Suprapubic skin (tissue), 4 donors: ENCODE results near the gene ABLIM2. TPM values are rescaled to one million over a fixed set of nuclear protein-coding genes. Genes with fewer than 3 reads are reported as not detected.

Experiments used
- DNase-seq, 2 donors: peaks; one replicate each; pipeline ENCODE4 v3.0.0-alpha.2; 2019; ENCODE audit warnings: low spot score in 2 of 2
- H3K27ac ChIP-seq: fragments of 200-600 bp; sonication (generic); one replicate; pipeline ENCODE4 v1.5.1; 2019
- H3K27me3 ChIP-seq: fragments of 200-600 bp; sonication (generic); one replicate; pipeline ENCODE4 v1.5.1; 2019
- H3K36me3 ChIP-seq: fragments of 200-600 bp; sonication (generic); one replicate; pipeline ENCODE4 v1.5.1; 2019
- H3K4me1 ChIP-seq: fragments of 200-600 bp; sonication (generic); one replicate; pipeline ENCODE4 v1.5.1; 2019
- H3K4me3 ChIP-seq: fragments of 200-600 bp; sonication (generic); one replicate; pipeline ENCODE4 v1.5.1; 2019; ENCODE audit warnings: mild to moderate bottlenecking
- H3K9me3 ChIP-seq: fragments of 200-600 bp; sonication (generic); one replicate; pipeline ENCODE4 v1.5.1; 2019
- EP300 ChIP-seq: sonication (generic); formaldehyde crosslinking; IDR thresholded peaks from one replicate; pipeline ENCODE4 v1.6.1; 2017; ENCODE audit warnings: antibody characterized with exemption
- POLR2A ChIP-seq, 2 donors: fragments of 450-650 bp; IDR thresholded peaks; one replicate each; pipeline ENCODE4 v1.6.1; 2017; ENCODE audit warnings: antibody characterized with exemption in 2 of 2, mild to moderate bottlenecking in 2 of 2, moderate library complexity in 2 of 2
- POLR2AphosphoS5 ChIP-seq, 3 donors: sonication (generic); formaldehyde crosslinking; IDR thresholded peaks; one replicate each; pipeline ENCODE4 v1.6.1; 2017; ENCODE audit warnings: antibody characterized with exemption in 3 of 3
- WGBS: methylation state at CpG from one replicate; pipeline ENCODE4 v1.1.5; 2018; 5-methylcytosine and 5-hydroxymethylcytosine counted together
- total RNA-seq, 4 donors: library from RNA; depleted of rRNA; stranded (reverse); fragments of >200 nt; gene quantifications; one replicate each; pipeline ENCODE4 v1.1.0, GENCODE V29; 2016
- TF ChIP-seq, protein P1 (sequence below), 2 donors: fragments of 200-600 bp in 1 of 2; fragments of 450-650 bp in 1 of 2; sonication (generic) in 1 of 2; IDR thresholded peaks; one replicate each; pipeline ENCODE4 v1.5.1; 2016 to 2019; ENCODE audit warnings: antibody characterized with exemption in 2 of 2, mild to moderate bottlenecking in 1 of 2, moderate library complexity in 1 of 2

Gene ABLIM2
- total RNA-seq, 4 donors from 2014 or later, result 11.2 to 16.9 (median 13.3) TPM

DNA sequence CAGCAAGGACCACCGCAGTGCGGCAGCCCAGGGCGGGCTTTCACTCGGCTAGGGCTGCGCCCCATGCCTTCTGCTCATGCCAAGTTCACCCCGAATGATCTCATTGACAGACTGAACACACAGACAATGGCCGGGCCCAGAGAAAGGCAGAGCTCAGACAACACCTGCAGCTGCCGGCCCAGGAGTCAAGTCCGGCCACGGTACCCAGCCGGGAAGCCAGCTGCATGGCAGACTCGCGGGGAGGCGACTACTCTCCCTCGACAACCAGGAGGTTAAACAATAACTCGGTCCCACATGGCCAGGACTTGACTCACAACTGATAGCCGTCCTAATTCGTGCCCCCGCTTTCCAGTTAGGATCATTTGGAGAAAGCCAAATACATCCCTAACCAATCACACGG lies 50.4 kb downstream of the ABLIM2 start:
- Histone ChIP-seq H3K4me1 (no peaks in the 10 kb centered on the region), H3K9me3 (no peaks in the 10 kb centered on the region), H3K4me3 (no peak overlapping the region), H3K27me3 (peaks cover 26% of the 10 kb centered on the region), H3K27ac (no peak overlapping the region), H3K36me3 (no peaks in the 10 kb centered on the region)
- TF ChIP-seq POLR2AphosphoS5 (IDR thresholded peaks at IDR 0.05) (no peak), EP300 (no peak), POLR2A (IDR thresholded peaks at IDR 0.05) (no peak)
- TF ChIP-seq, protein P1, sequence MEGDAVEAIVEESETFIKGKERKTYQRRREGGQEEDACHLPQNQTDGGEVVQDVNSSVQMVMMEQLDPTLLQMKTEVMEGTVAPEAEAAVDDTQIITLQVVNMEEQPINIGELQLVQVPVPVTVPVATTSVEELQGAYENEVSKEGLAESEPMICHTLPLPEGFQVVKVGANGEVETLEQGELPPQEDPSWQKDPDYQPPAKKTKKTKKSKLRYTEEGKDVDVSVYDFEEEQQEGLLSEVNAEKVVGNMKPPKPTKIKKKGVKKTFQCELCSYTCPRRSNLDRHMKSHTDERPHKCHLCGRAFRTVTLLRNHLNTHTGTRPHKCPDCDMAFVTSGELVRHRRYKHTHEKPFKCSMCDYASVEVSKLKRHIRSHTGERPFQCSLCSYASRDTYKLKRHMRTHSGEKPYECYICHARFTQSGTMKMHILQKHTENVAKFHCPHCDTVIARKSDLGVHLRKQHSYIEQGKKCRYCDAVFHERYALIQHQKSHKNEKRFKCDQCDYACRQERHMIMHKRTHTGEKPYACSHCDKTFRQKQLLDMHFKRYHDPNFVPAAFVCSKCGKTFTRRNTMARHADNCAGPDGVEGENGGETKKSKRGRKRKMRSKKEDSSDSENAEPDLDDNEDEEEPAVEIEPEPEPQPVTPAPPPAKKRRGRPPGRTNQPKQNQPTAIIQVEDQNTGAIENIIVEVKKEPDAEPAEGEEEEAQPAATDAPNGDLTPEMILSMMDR (IDR thresholded peaks at IDR 0.05), result no peak
- no peak for DNase-seq
- WGBS, result 81% methylated on average over 4 of the region's 20 CpGs

DNA sequence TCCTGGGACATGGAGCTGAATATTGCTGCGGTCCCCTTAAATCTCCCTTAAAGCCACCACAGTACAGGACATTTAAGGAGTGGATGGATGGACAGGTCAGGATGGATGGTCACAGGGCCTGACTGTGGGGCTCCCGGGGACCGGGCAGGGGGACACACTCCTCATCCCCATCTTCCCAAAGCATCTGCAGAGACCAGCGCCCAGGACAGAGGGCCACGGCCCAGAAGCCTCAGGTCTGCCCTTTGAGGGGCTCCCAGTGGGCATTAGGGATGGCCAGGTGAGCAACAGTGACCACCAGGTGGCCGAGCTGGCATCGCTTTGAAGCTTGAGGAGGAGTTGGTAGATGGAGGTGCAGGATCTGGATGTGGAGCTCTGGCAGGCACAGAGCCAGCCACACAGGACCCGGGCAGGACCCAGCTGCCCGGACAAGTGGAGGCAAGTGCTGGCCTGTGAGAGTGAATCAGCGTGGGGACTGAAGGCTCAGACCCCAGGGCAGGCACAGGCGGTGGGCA lies 51.4 kb downstream of the ABLIM2 start:
- TF ChIP-seq POLR2A (IDR thresholded peaks at IDR 0.05) (no peak), POLR2AphosphoS5 (IDR thresholded peaks at IDR 0.05) (no peak), EP300 (no peak)
- TF ChIP-seq, protein P1 (IDR thresholded peaks at IDR 0.05), result no peak
- Histone ChIP-seq H3K9me3 (no peaks in the 10 kb centered on the region), H3K4me3 (no peak overlapping the region), H3K4me1 (no peaks in the 10 kb centered on the region), H3K27me3 (peaks cover 27% of the 10 kb centered on the region), H3K36me3 (no peaks in the 10 kb centered on the region), H3K27ac (no peak overlapping the region)
- 95% methylated on average over 4 of the region's 11 CpGs for WGBS
- no peak for DNase-seq

DNA sequence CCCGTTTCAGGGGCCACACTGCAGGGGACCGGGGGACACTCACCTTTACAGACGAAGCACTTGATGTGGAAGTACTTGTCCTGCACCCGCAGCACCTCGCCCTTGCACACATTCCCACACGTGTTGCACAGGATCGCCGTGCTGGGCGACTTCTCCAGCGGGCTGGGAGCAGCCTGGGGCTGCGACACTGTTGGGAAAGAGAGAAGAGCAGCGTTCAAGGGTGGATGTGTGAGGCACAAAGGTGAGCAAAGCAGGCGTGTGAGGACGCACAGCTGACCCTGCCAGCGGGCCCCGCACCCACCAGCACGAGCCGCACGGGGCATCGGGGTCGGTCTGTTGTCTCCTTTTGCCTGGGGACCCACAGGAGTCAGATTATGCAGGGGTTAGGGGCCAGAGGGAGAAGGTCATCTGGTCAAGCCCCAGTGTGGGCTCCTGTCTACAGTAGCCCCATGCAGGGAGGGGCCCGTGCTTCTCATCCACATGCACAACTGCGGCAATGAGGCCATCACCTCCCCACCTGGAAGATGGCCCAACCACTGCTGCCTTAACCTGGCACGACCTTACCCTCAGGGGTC lies 52.1 kb downstream of the ABLIM2 start:
- H3K4me3 ChIP-seq, result no peak overlapping the region
- 85% methylated on average over 22 of the region's 24 CpGs for WGBS
- H3K4me1 ChIP-seq, result peaks cover 5% of the 10 kb centered on the region
- H3K27me3 ChIP-seq, result peaks cover 27% of the 10 kb centered on the region
- DNase-seq, result no peak
- H3K9me3 ChIP-seq, result no peaks in the 10 kb centered on the region
- TF ChIP-seq, protein P1 (IDR thresholded peaks at IDR 0.05), result no peak
- no peak for TF ChIP-seq EP300
- H3K36me3 ChIP-seq, result no peaks in the 10 kb centered on the region
- H3K27ac ChIP-seq, result no peak overlapping the region

DNA sequence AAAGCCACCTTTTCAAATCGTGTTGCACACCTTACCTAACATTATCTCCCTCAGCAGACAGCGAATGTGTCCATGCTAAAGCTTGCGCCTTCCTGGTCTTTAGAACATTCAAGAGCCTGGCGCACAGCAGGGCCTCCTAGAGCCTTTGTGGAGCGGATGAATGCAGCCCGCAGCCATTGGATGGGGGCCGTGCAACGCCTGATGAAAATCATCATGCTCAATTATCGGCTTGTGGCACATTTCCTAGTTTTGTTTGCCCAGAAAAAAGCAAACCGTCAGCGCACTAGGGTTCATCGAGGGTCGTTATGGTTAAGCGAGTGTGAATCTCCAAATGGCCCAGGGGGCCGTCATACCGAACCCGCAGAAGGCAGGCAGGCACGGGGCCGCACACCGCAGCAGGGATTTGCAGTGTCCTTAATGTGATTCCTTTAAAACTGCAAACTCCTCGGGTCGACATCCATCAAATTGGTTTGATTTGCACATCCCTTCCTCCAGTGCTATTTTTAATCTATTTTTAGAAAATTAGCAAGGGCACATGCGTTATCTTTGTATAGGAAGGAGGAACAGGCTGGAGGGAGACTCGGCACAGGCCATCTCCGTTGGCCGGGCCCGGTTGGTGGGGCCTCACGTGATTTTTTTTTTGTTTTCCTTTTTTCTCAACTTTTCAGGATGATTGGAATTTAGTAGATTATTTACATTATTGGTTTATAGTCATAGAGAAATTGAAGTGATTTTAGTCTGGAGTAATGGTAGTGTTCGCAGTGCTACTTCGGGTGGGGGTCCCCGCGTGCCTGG lies 53.1 kb downstream of the ABLIM2 start:
- Histone ChIP-seq H3K36me3 (no peaks in the 10 kb centered on the region), H3K9me3 (no peaks in the 10 kb centered on the region), H3K27me3 (peaks cover 27% of the 10 kb centered on the region), H3K4me3 (no peak overlapping the region), H3K27ac (no peak overlapping the region), H3K4me1 (peaks cover 15% of the 10 kb centered on the region)
- DNase-seq, result no peak
- 85% methylated on average over 32 of the region's 32 CpGs for WGBS
- no peak for TF ChIP-seq EP300
- TF ChIP-seq, protein P1 (IDR thresholded peaks at IDR 0.05), result no peak
- no peak for TF ChIP-seq POLR2AphosphoS5 (IDR thresholded peaks at IDR 0.05)
- TF ChIP-seq POLR2A (IDR thresholded peaks at IDR 0.05), result no peak
